ENCODE measurements around the gene MLIP.

DNA sequence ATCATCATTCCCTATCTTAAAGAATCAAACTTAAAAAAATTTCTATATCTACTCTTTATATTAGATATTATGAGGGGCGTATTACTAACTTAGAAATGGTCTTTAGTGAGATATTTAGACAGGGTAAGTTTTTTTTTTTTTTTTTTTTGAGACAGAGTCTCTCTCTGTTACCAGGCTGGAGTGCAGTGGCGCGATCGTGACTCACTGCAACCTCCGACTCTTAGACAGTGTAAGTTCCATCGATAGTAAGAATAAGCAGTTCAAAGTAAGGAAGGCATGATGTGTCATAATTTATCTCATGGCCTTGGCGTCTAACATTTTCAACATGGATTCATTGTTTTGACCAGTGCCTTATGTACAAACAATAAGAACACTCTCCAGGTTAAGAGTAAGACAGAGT lies 72.4 kb downstream of the MLIP start:
- TF ChIP-seq CTCF (IDR thresholded peaks at IDR 0.05; ENCODE audit: low read depth, low read length) (no peak), EZH2phosphoT487 (IDR thresholded peaks at IDR 0.05; ENCODE audit: low read depth) (no peak)
